ENCODE results near the gene ZNF84.

DNA sequence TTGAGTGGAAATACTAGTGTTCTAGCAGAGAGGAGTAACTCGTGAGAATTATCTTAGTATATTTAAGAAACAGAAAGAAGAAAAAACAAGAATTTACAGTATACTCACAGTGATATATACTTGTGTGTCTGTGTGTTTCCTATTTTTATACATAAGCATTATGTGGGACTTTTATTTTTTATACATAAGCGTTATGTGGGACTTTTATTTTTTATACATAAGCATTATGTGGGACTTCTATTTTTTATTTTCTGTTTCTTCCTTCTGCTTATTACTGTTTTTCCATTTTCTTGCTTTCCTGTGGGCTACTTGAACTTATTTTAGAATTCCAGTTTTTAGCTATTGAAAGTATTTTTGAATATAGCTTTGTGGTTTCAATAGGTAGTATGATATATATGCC lies 36.5 kb downstream of the ZNF84 start:
- TF ChIP-seq, protein P1, sequence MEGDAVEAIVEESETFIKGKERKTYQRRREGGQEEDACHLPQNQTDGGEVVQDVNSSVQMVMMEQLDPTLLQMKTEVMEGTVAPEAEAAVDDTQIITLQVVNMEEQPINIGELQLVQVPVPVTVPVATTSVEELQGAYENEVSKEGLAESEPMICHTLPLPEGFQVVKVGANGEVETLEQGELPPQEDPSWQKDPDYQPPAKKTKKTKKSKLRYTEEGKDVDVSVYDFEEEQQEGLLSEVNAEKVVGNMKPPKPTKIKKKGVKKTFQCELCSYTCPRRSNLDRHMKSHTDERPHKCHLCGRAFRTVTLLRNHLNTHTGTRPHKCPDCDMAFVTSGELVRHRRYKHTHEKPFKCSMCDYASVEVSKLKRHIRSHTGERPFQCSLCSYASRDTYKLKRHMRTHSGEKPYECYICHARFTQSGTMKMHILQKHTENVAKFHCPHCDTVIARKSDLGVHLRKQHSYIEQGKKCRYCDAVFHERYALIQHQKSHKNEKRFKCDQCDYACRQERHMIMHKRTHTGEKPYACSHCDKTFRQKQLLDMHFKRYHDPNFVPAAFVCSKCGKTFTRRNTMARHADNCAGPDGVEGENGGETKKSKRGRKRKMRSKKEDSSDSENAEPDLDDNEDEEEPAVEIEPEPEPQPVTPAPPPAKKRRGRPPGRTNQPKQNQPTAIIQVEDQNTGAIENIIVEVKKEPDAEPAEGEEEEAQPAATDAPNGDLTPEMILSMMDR (IDR thresholded peaks at IDR 0.05) = no peak
- no peak for TF ChIP-seq POLR2A (IDR thresholded peaks at IDR 0.05)
